ENCODE measurements around the gene MIOX.

DNA sequence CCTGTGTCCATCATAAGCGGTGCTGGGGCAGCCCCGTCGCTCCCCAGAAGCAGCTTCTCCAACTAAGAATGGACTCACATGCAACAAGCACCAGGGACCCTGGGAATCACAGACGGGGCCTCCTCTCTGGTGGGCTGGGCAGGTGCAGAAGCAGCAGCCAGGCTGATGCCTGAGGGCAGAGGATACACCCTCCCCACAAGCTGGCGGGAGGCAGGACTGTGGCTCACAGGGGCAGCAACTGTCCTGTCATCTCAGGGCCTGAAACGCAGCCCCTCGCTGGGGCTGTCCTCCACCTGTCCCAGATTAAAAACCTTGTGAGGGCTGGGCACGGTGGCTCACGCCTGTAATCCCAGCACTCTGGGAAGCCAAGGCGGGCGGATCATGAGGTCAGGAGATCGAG lies 8.7 kb upstream of the MIOX start:
- TF ChIP-seq CTCF (IDR thresholded peaks at IDR 0.05 in 8 of 11, conservative IDR thresholded peaks at IDR 0.05 in 3 of 11) = no peak
- no peak for TF ChIP-seq POLR2AphosphoS5 (IDR thresholded peaks at IDR 0.05)
- TF ChIP-seq POLR2A (IDR thresholded peaks at IDR 0.05) = no peak
